ENCODE data around the gene BSCL2. TPM values are rescaled to one million over a fixed set of nuclear protein-coding genes. Genes with fewer than 3 reads are reported as not detected.

BSCL2 gene
- total and polyA plus RNA-seq, 2 of the 13 experiments (the other 11 are each of a cell fraction or from before 2014, with no cell fraction given) = 19.5 to 21.1 TPM

DNA sequence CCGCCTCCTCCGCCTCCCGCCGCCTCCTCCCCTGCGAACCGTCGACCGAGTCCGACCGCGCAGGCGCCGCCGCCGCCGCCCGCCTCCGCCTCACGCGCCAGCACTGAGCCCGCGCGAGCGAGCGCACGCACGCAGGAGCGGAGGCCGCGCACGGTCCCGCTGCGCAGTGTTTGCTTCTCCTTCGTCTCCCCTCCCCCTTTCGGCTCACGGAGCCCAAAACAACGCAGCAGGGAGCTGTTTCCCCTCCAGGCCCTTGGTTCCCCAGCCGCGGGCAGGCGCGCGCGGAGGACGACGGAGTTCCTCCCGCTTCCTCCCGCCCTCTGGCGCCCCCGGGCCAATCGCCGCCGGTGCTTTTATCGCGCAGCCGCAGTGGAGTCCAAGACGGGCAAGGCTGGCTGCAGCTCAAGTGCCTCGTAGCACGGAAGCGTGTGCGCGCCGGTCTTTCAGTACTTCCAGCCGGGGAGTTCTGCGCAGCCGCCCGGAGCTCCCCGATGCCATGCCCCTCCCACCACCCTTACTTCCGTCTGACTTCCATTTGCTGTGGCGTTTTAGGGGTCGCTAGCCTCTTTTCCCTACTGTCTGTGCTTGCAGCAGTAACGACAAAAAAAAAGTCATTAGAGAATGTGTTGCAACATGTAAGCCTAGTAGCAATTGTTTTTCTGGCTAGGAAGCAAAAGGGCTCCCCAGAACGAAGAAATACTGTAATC, 20.1 kb upstream of the BSCL2 start, which contains the start of gene HNRNPUL2 (continued):
- TF ChIP-seq, protein P1, sequence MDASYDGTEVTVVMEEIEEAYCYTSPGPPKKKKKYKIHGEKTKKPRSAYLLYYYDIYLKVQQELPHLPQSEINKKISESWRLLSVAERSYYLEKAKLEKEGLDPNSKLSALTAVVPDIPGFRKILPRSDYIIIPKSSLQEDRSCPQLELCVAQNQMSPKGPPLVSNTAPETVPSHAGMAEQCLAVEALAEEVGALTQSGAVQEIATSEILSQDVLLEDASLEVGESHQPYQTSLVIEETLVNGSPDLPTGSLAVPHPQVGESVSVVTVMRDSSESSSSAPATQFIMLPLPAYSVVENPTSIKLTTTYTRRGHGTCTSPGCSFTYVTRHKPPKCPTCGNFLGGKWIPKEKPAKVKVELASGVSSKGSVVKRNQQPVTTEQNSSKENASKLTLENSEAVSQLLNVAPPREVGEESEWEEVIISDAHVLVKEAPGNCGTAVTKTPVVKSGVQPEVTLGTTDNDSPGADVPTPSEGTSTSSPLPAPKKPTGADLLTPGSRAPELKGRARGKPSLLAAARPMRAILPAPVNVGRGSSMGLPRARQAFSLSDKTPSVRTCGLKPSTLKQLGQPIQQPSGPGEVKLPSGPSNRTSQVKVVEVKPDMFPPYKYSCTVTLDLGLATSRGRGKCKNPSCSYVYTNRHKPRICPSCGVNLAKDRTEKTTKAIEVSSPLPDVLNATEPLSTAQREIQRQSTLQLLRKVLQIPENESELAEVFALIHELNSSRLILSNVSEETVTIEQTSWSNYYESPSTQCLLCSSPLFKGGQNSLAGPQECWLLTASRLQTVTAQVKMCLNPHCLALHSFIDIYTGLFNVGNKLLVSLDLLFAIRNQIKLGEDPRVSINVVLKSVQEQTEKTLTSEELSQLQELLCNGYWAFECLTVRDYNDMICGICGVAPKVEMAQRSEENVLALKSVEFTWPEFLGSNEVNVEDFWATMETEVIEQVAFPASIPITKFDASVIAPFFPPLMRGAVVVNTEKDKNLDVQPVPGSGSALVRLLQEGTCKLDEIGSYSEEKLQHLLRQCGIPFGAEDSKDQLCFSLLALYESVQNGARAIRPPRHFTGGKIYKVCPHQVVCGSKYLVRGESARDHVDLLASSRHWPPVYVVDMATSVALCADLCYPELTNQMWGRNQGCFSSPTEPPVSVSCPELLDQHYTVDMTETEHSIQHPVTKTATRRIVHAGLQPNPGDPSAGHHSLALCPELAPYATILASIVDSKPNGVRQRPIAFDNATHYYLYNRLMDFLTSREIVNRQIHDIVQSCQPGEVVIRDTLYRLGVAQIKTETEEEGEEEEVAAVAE (CRISPR knock-in tag; IDR thresholded peaks at IDR 0.05; ENCODE audit: borderline replicate concordance) = no peak
- TF ChIP-seq KLF15 (CRISPR knock-in tag; IDR thresholded peaks at IDR 0.05; ENCODE audit: borderline replicate concordance) (peak; percentile 74; the same call in 1 of the 2 replicates), NCOA1 (CRISPR knock-in tag; IDR thresholded peaks at IDR 0.05) (no peak), HNRNPL (IDR thresholded peaks at IDR 0.05; ENCODE audit: low read depth, low read length) (no peak; the same call in 1 of the 2 replicates), GZF1 (CRISPR knock-in tag; IDR thresholded peaks at IDR 0.05) (no peak; the same call in 1 of the 2 replicates), ARNT (IDR thresholded peaks at IDR 0.05) (no peak), CCAR2 (optimal IDR thresholded peaks at IDR 0.05; ENCODE audit: low read depth, low read length) (no peak), HOXA5 (CRISPR knock-in tag; IDR thresholded peaks at IDR 0.05) (peak; percentile 87), ZNF780A (CRISPR knock-in tag; IDR thresholded peaks at IDR 0.05) (no peak), GPN1 (CRISPR knock-in tag; IDR thresholded peaks at IDR 0.05; ENCODE audit: borderline replicate concordance) (0 out of 2 replicates have a peak, but pooled peaks have one; percentile 17), NR1H2 (CRISPR knock-in tag; IDR thresholded peaks at IDR 0.05; ENCODE audit: borderline replicate concordance, low read depth) (no peak), MAF1 (CRISPR knock-in tag; IDR thresholded peaks at IDR 0.05; ENCODE audit: borderline replicate concordance) (peak; percentile 82; the same call in 1 of the 2 replicates), ZNF589 (CRISPR knock-in tag; conservative IDR thresholded peaks at IDR 0.05) (peak; percentile 79; the same call in 1 of the 2 replicates), MEF2D (CRISPR knock-in tag; IDR thresholded peaks at IDR 0.05) (no peak; the same call in 1 of the 2 replicates), THYN1 (CRISPR knock-in tag; IDR thresholded peaks at IDR 0.05; ENCODE audit: borderline replicate concordance, low read depth) (no peak), KMT2A (CRISPR knock-in tag; IDR thresholded peaks at IDR 0.05) (peak; percentile 60; the same call in 1 of the 2 replicates), TAF15 (IDR thresholded peaks at IDR 0.05; ENCODE audit: low read depth, low read length, poor library complexity, severe bottlenecking) (no peak), ZBTB3 (CRISPR knock-in tag; IDR thresholded peaks at IDR 0.05; ENCODE audit: borderline replicate concordance, low read depth) (no peak; the same call in 1 of the 2 replicates), ZNF772 (CRISPR knock-in tag; IDR thresholded peaks at IDR 0.05) (peak; percentile 86; the same call in 1 of the 2 replicates)
- TF ChIP-seq, protein P2, sequence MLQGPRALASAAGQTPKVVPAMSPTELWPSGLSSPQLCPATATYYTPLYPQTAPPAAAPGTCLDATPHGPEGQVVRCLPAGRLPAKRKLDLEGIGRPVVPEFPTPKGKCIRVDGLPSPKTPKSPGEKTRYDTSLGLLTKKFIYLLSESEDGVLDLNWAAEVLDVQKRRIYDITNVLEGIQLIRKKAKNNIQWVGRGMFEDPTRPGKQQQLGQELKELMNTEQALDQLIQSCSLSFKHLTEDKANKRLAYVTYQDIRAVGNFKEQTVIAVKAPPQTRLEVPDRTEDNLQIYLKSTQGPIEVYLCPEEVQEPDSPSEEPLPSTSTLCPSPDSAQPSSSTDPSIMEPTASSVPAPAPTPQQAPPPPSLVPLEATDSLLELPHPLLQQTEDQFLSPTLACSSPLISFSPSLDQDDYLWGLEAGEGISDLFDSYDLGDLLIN (CRISPR knock-in tag; IDR thresholded peaks at IDR 0.05; ENCODE audit: borderline replicate concordance) = peak; percentile 59; the same call in 1 of the 2 replicates
- TF ChIP-seq, protein P3, sequence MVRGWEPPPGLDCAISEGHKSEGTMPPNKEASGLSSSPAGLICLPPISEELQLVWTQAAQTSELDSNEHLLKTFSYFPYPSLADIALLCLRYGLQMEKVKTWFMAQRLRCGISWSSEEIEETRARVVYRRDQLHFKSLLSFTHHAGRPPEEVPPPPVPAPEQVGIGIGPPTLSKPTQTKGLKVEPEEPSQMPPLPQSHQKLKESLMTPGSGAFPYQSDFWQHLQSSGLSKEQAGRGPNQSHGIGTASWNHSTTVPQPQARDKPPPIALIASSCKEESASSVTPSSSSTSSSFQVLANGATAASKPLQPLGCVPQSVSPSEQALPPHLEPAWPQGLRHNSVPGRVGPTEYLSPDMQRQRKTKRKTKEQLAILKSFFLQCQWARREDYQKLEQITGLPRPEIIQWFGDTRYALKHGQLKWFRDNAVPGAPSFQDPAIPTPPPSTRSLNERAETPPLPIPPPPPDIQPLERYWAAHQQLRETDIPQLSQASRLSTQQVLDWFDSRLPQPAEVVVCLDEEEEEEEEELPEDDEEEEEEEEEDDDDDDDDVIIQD (CRISPR knock-in tag; IDR thresholded peaks at IDR 0.05; ENCODE audit: low read depth) = peak; percentile 10; the same call in 1 of the 2 replicates

Measured in HepG2 (cell line).